DND-41 (cell line): ENCODE results near the gene CC2D1B.

Source experiments
- ATAC-seq: fragments of 200-7000 bp; cut with Tn5 transposase; 3 replicates; pipeline ENCODE4 v1.9.1; 2021; ENCODE audit warnings: low read depth; ENCODE audit not compliant: insufficient read depth
- DNase-seq: peaks from one replicate; pipeline ENCODE4 v3.0.0-alpha.2; 2020
- H2AFZ ChIP-seq: 2 replicates; pipeline ENCODE4 v1.6.0; 2012; ENCODE audit warnings: low read depth, low read length
- H3K27ac ChIP-seq: 2 replicates; pipeline ENCODE4 v1.5.1; 2012; ENCODE audit warnings: low read length, inconsistent platforms
- H3K27me3 ChIP-seq: fragments of 200-600 bp; sonication (generic); 2 replicates; pipeline ENCODE4 v1.6.0; 2012; ENCODE audit warnings: low read length, mild to moderate bottlenecking, inconsistent platforms; ENCODE audit not compliant: insufficient read depth, poor library complexity
- H3K36me3 ChIP-seq: 2 replicates; pipeline ENCODE4 v1.5.1; 2012; ENCODE audit warnings: low read length, inconsistent platforms; ENCODE audit not compliant: insufficient read depth
- H3K4me1 ChIP-seq: 2 replicates; pipeline ENCODE4 v1.5.1; 2012; ENCODE audit warnings: mild to moderate bottlenecking, low read length; ENCODE audit not compliant: insufficient read depth
- H3K4me2 ChIP-seq: 2 replicates; pipeline ENCODE4 v1.6.0; 2012; ENCODE audit warnings: mild to moderate bottlenecking, moderate library complexity, low read length, inconsistent platforms; ENCODE audit not compliant: insufficient read depth
- H3K4me3 ChIP-seq, 2 experiments: fragments of 200-600 bp in 1 of 2; shearing (Covaris generic) in 1 of 2; 2 replicates each; pipeline ENCODE4 v1.5.1; 2012 to 2016; ENCODE audit warnings: inconsistent platforms in 2 of 2, low read length in 2 of 2, mild to moderate bottlenecking in 2 of 2, low read depth in 1 of 2, moderate library complexity in 1 of 2
- H3K79me2 ChIP-seq: 2 replicates; pipeline ENCODE4 v1.6.0; 2012; ENCODE audit warnings: low read length, inconsistent platforms; ENCODE audit not compliant: insufficient read depth
- H3K9ac ChIP-seq: 2 replicates; pipeline ENCODE4 v1.6.0; 2012; ENCODE audit warnings: low read depth, mild to moderate bottlenecking, inconsistent platforms, low read length, moderate library complexity
- H3K9me3 ChIP-seq: 2 replicates; pipeline ENCODE4 v1.5.1; 2012; ENCODE audit warnings: low read length, moderate library complexity, mild to moderate bottlenecking, inconsistent platforms; ENCODE audit not compliant: insufficient read depth, severe bottlenecking
- H4K20me1 ChIP-seq: 2 replicates; pipeline ENCODE4 v1.6.0; 2012; ENCODE audit warnings: low read length; ENCODE audit not compliant: insufficient read depth
- CTCF ChIP-seq: IDR thresholded peaks from 2 replicates; pipeline ENCODE4 v1.5.1; 2012; ENCODE audit warnings: borderline replicate concordance, low read length, moderate library complexity, mild to moderate bottlenecking; ENCODE audit not compliant: poor library complexity, severe bottlenecking; ENCODE audit errors: extremely low read depth
- EZH2 ChIP-seq: IDR thresholded peaks from 3 replicates; pipeline ENCODE4 v1.6.1; 2012; ENCODE audit warnings: borderline replicate concordance, low read depth, mild to moderate bottlenecking, moderate library complexity, low read length, inconsistent platforms; ENCODE audit not compliant: severe bottlenecking

Gene CC2D1B

GRCh38 chr1:52348704-52349300, 17.2 kb downstream of the CC2D1B start:
- H3K36me3 ChIP-seq, result peaks cover 57% of the 10 kb centered on the region
- peak; percentile 36 for TF ChIP-seq CTCF
- TF ChIP-seq EZH2, result no peak
- no peak overlapping the region for H3K27ac ChIP-seq
- ATAC-seq (peak; percentile 39; the same call in 2 of the 3 replicates), DNase-seq (no peak)
- H3K4me1 ChIP-seq, result no peaks in the 10 kb centered on the region
- no peaks in the 10 kb centered on the region for H3K9me3 ChIP-seq
- H3K4me2 ChIP-seq, result no peak overlapping the region
- no peaks in the 10 kb centered on the region for H3K27me3 ChIP-seq
- H4K20me1 ChIP-seq, result no peaks in the 10 kb centered on the region
- H3K4me3 ChIP-seq, result no peak overlapping the region
- no peak overlapping the region for H3K9ac ChIP-seq
- no peak overlapping the region for H2AFZ ChIP-seq
- H3K79me2 ChIP-seq, result no peaks in the 10 kb centered on the region

GRCh38 chr1:52346653-52347052, 19.4 kb downstream of the CC2D1B start:
- Histone ChIP-seq H3K27me3 (no peaks in the 10 kb centered on the region), H3K4me2 (no peak overlapping the region), H3K9ac (no peak overlapping the region), H3K36me3 (peaks cover 50% of the 10 kb centered on the region), H3K9me3 (no peaks in the 10 kb centered on the region), H3K79me2 (no peaks in the 10 kb centered on the region), H4K20me1 (no peaks in the 10 kb centered on the region), H3K4me1 (no peaks in the 10 kb centered on the region), H2AFZ (no peak overlapping the region), H3K27ac (no peak overlapping the region), H3K4me3 (no peak overlapping the region)
- no peak for DNase-seq
- TF ChIP-seq CTCF (no peak), EZH2 (no peak)
- ATAC-seq, result no peak

GRCh38 chr1:52345252-52345651, 20.8 kb downstream of the CC2D1B start:
- Histone ChIP-seq H3K4me3 (no peak overlapping the region), H3K27me3 (no peaks in the 10 kb centered on the region), H3K4me2 (no peak overlapping the region), H4K20me1 (no peaks in the 10 kb centered on the region), H3K4me1 (no peaks in the 10 kb centered on the region), H3K27ac (no peak overlapping the region), H2AFZ (no peak overlapping the region), H3K36me3 (peaks cover 47% of the 10 kb centered on the region), H3K9me3 (no peaks in the 10 kb centered on the region), H3K9ac (no peak overlapping the region), H3K79me2 (no peaks in the 10 kb centered on the region)
- ATAC-seq (no peak), DNase-seq (no peak)
- TF ChIP-seq EZH2, result no peak
- TF ChIP-seq CTCF, result no peak

- no peak overlapping the region for H3K4me3 ChIP-seq
- no peaks in the 10 kb centered on the region for H3K79me2 ChIP-seq
- H3K27me3 ChIP-seq, result no peaks in the 10 kb centered on the region
- no peak overlapping the region for H3K9ac ChIP-seq
- no peak for ATAC-seq
- H3K9me3 ChIP-seq, result no peaks in the 10 kb centered on the region
- H2AFZ ChIP-seq, result no peak overlapping the region
- H4K20me1 ChIP-seq, result no peaks in the 10 kb centered on the region
- TF ChIP-seq CTCF, result no peak
- TF ChIP-seq EZH2, result no peak
- no peaks in the 10 kb centered on the region for H3K4me1 ChIP-seq
- no peak overlapping the region for H3K4me2 ChIP-seq
- DNase-seq, result no peak
- peaks cover 55% of the 10 kb centered on the region for H3K36me3 ChIP-seq
- no peak overlapping the region for H3K27ac ChIP-seq
Observed at GRCh38 chr1:52343979-52344378, 22.0 kb downstream of the CC2D1B start.
